HFFc6 (cell line): ENCODE data around the gene NARF. TPM values are rescaled to one million over a fixed set of nuclear protein-coding genes. Genes with fewer than 3 reads are reported as not detected.

Experiments
- DNase-seq: peaks from one replicate; pipeline ENCODE4 v3.0.0-alpha.2; 2018
- H3K27ac Mint-ChIP-seq: 2 replicates; pipeline ENCODE4 v1.8.0; 2020; ENCODE audit warnings: mild to moderate bottlenecking, mixed read lengths
- H3K27me3 Mint-ChIP-seq: 2 replicates; pipeline ENCODE4 v1.8.0; 2021; ENCODE audit warnings: mild to moderate bottlenecking, moderate library complexity, mixed read lengths; ENCODE audit not compliant: insufficient read depth
- H3K36me3 Mint-ChIP-seq: 2 replicates; pipeline ENCODE4 v1.8.0; 2021; ENCODE audit warnings: low read depth, mixed read lengths
- H3K4me1 Mint-ChIP-seq: 2 replicates; pipeline ENCODE4 v1.8.0; 2020; ENCODE audit warnings: low read depth, mixed read lengths
- H3K4me3 Mint-ChIP-seq: 2 replicates; pipeline ENCODE4 v1.8.0; 2020; ENCODE audit warnings: mild to moderate bottlenecking, moderate library complexity, mixed read lengths
- H3K9me3 Mint-ChIP-seq: 2 replicates; pipeline ENCODE4 v1.8.0; 2020; ENCODE audit warnings: mild to moderate bottlenecking, mixed read lengths
- CTCF ChIP-seq: fragments of 200-600 bp; sonication (generic); IDR thresholded peaks from 2 replicates; pipeline ENCODE4 v1.5.0; 2021; ENCODE audit warnings: antibody characterized with exemption, mild to moderate bottlenecking
- total RNA-seq, 6 experiments: library from RNA; stranded (reverse); fragmentation: NEBNext Ultra II Directional; extraction: Animal tissue kit (Norgen Biotek cat#: 25700); gene quantifications; 2 replicates in 1 of 6; 3 replicates in 5 of 6; pipeline ENCODE4 v1.2.3, GENCODE V29; 2021

Gene NARF
- total RNA-seq, 6 experiments from 2014 or later = 25.2 to 38.1 (median 28.8) TPM

- peaks cover 50% of the 10 kb centered on the region for H3K4me1 Mint-ChIP-seq
- H3K36me3 Mint-ChIP-seq = peaks cover 9% of the 10 kb centered on the region; the same call in 1 of the 2 replicates
- DNase-seq = no peak
- no peaks in the 10 kb centered on the region for H3K9me3 Mint-ChIP-seq
- TF ChIP-seq CTCF = no peak
- H3K27ac Mint-ChIP-seq = peak overlapping the region; percentile 20; the same call in 1 of the 2 replicates
- peaks cover 1% of the 10 kb centered on the region; the same call in 1 of the 2 replicates for H3K27me3 Mint-ChIP-seq
- H3K4me3 Mint-ChIP-seq = no peak overlapping the region
These were observed 67.2 kb downstream of the NARF start for GRCh38 chr17:82525712-82526111.

GRCh38 chr17:82527898-82528297 lies 69.4 kb downstream of the NARF start:
- DNase-seq = no peak
- Mint-ChIP-seq H3K4me1 (peaks cover 46% of the 10 kb centered on the region), H3K27ac (no peak overlapping the region; the same call in 1 of the 2 replicates), H3K27me3 (peaks cover 1% of the 10 kb centered on the region; the same call in 1 of the 2 replicates), H3K4me3 (no peak overlapping the region), H3K36me3 (0 out of 2 replicates have a peak, but pooled peaks cover 3% of the 10 kb centered on the region), H3K9me3 (no peaks in the 10 kb centered on the region)
- no peak for TF ChIP-seq CTCF

GRCh38 chr17:82528484-82529265 lies 70.1 kb downstream of the NARF start:
- Mint-ChIP-seq H3K27ac (peak overlapping the region; percentile 28), H3K4me3 (no peak overlapping the region), H3K9me3 (no peaks in the 10 kb centered on the region), H3K27me3 (peaks cover 1% of the 10 kb centered on the region; the same call in 1 of the 2 replicates), H3K36me3 (no peaks in the 10 kb centered on the region), H3K4me1 (peaks cover 42% of the 10 kb centered on the region)
- peak; percentile 53 for DNase-seq
- TF ChIP-seq CTCF = peak; percentile 59; the same call in 1 of the 2 replicates

- H3K36me3 Mint-ChIP-seq = no peaks in the 10 kb centered on the region
- H3K4me1 Mint-ChIP-seq = peaks cover 51% of the 10 kb centered on the region
These were observed 71.4 kb downstream of the NARF start for GRCh38 chr17:82529914-82530300.

GRCh38 chr17:82531431-82531881 lies 72.9 kb downstream of the NARF start:
- peak; percentile 75 for DNase-seq
- Mint-ChIP-seq H3K4me3 (peak overlapping the region; percentile 65), H3K36me3 (no peaks in the 10 kb centered on the region), H3K9me3 (no peaks in the 10 kb centered on the region), H3K27ac (peak overlapping the region; percentile 87), H3K27me3 (peaks cover 1% of the 10 kb centered on the region; the same call in 1 of the 2 replicates), H3K4me1 (peaks cover 58% of the 10 kb centered on the region)
- no peak for TF ChIP-seq CTCF

More at GRCh38 chr17:82529914-82530300, 71.4 kb downstream of the NARF start:
- Mint-ChIP-seq H3K9me3 (no peaks in the 10 kb centered on the region), H3K27me3 (peaks cover 1% of the 10 kb centered on the region; the same call in 1 of the 2 replicates), H3K27ac (peak overlapping the region; percentile 61), H3K4me3 (peak overlapping the region; percentile 49; the same call in 1 of the 2 replicates)
- TF ChIP-seq CTCF = no peak
- DNase-seq = no peak
